ENCODE results near the gene SH3RF2.
"Not testable (repeated sequence)": the region's sequence is repeated elsewhere in the genome, so short reads cannot be mapped to it uniquely, and the experiment has no call there.

Gene SH3RF2

DNA sequence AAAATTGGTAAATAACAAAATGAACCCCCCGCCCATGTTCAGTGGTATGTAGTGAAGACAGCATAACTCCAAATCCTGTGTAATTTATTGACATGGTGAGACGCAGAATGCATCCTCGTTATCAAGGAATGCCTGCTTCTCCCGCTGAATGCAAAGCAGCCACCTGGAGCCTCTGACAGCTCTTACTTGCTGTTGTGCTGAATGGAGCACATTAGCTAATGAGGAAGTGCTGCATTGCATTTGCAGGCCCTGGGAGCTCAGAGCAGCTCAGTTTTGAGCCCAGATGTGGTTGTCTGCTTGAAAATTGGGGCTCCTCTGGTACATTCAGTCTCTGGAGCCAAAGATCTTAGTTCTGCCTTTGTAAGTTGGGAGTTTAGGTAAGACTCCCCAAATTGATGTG lies 140.1 kb downstream of the SH3RF2 start:
- DNase-seq (ENCODE audit: low read depth in 2 of 2): no peak

DNA sequence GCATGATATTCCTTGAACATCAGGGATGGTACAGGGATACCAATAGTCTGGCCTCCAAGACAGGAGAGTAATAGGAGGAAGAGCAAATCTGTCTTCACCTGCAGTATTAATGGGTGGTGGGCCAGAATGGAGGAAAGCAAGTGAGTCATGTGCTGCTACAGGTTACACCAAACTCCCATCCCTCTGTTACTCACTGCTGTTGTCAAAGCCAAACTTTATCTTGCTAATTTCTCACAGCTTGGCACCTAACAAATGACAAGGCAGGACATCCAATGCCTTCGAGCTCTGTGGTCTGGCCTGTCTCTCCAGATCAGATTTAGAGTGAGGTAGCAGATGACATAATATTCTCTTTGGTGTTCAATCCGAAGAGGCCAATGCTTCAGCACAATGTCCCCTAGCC lies 142.2 kb downstream of the SH3RF2 start:
- no peak for DNase-seq (ENCODE audit: low read depth in 2 of 2)

- DNase-seq (ENCODE audit: low read depth in 2 of 2): no peak
Observed at GRCh38 chr5:146079695-146080373, 143.5 kb downstream of the SH3RF2 start.

DNA sequence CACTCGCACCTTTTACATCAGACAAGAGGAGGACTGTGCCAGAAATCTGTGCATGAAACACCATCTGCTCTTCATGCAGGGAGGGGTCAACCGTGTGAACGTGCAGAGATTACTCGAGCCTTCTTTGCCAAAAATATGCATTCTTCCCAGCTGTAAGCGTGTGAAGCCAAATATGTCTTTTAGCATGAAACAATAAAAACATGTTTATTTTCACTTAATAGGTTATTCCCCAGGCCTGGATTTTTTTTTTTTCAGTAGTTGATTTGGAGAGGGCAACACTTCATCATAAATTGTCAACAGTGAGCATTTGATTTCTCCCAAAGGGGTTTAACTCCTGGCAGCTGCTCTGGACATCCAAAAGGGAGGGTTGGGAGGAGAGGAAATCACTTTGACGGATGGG lies 145.2 kb downstream of the SH3RF2 start:
- DNase-seq (ENCODE audit: low read depth in 2 of 2): no peak

- DNase-seq (ENCODE audit: low read depth in 2 of 2): no peak
Observed at GRCh38 chr5:146082798-146083197, 146.4 kb downstream of the SH3RF2 start.

DNA sequence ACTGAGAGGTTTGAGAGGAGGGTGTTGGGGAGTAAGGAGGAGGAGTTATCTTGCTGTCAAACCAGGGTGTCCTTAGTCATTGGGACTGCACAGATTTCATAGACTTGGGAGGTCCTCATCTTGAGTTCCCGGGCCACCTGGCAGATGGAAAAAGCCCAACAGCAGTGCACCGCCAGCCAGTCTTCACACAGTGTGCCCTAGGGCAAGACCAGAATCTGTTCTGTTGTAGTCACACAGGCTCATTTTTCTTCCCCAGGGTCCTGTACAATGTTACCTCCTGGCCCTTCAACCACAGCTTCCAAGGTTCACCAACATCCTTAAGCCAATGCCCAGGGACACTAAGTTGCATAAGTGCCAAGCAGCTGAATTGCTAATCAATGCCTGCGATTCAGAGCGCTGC lies 148.0 kb downstream of the SH3RF2 start:
- no peak for DNase-seq (ENCODE audit: low read depth in 2 of 2)

GRCh38 chr5:146088098-146088497 lies 151.7 kb downstream of the SH3RF2 start:
- no peak for DNase-seq (ENCODE audit: low read depth in 2 of 2)

DNA sequence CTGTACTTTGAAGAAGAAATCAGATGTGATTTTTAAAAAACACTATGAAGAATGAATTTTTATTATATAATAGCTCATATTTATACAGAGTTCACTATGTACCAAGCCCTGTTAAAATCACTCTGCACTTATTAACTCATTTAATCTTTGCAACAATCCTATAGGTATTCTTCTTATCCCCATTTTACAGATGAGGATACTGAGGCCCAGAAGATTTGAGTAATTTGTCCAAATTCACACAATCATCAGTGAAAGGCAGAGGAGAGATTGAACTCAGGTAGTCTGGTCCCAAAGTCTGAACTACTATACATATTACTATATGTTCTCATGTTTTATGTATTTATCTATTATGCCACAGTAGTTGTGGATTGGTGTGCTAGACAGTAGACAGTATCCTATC lies 152.9 kb downstream of the SH3RF2 start:
- DNase-seq (ENCODE audit: low read depth in 2 of 2): no peak

- no peak for DNase-seq (ENCODE audit: low read depth in 2 of 2)
Observed at GRCh38 chr5:146091881-146092280, 155.5 kb downstream of the SH3RF2 start.

DNA sequence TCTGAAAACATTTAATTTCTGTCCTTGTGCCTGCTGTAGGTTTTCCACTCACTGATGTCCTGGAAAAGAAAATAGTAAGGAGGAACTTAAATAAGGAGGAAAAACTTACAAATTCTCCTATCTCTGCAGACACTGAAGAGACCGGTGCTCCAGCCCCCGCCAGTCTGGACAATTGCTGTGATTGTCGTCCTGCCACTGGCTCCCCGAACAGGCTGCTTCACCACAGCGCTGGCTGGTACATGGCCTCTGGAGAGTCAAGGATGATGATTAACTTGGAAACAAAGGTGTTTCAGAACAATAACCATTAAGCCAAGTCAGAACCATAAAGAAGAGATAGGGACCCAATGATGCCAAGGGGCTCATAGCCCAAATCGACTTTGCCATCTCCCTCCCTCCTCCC lies 161.7 kb downstream of the SH3RF2 start:
- no peak for DNase-seq (ENCODE audit: low read depth in 2 of 2)

GRCh38 chr5:146101646-146102045 lies 165.3 kb downstream of the SH3RF2 start:
- DNase-seq (ENCODE audit: low read depth in 2 of 2): no peak

GRCh38 chr5:146103594-146103993 lies 167.2 kb downstream of the SH3RF2 start:
- no peak for DNase-seq (ENCODE audit: low read depth in 2 of 2)

GRCh38 chr5:146105477-146105876 lies 169.1 kb downstream of the SH3RF2 start, which contains the start of gene PLAC8L1:
TSS of gene PLAC8L1 (minus strand) at chr5:146105577. CDS start at chr5:146104311, 1,266 bp downstream.
- DNase-seq (ENCODE audit: low read depth in 2 of 2): no peak

GRCh38 chr5:146107901-146108300 lies 171.5 kb downstream of the SH3RF2 start:
- no peak for DNase-seq (ENCODE audit: low read depth in 2 of 2)

- DNase-seq (ENCODE audit: low read depth in 2 of 2): not testable (repeated sequence)
Observed at GRCh38 chr5:146108870-146109269, 172.5 kb downstream of the SH3RF2 start.

DNA sequence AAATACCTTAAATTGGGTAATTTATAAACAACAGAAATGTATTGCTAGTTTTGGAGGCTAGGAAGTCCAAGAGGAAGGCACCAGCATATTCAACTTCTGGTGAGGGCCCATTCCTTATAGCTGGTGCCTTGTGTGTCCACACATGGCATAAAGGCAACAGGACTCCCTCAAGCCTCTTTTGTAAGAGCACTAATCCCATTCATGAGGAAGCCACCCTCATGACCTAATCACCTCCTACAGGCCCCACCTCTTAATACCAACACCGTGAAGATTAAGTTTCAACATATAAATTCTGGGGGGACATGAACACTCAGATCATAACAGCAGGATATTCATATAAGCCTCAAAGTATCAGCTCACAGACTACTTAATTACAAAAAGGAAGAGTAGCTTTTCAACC lies 173.0 kb downstream of the SH3RF2 start:
- no peak for DNase-seq (ENCODE audit: low read depth in 2 of 2)

GRCh38 chr5:146111409-146111808 lies 175.0 kb downstream of the SH3RF2 start:
- DNase-seq (ENCODE audit: low read depth in 2 of 2): no peak

GRCh38 chr5:146112476-146112875 lies 176.1 kb downstream of the SH3RF2 start:
- no peak for DNase-seq (ENCODE audit: low read depth in 2 of 2)

Measured in stimulated activated CD8-positive, alpha-beta memory T cell treated with anti-CD3 and anti-CD28 coated beads, Interleukin-15, amount 100 ng/mL, for 4 hours (primary cell).